Neuronal stem cell (in vitro differentiated cells): ENCODE results near the gene LOXL1.

Experiments
- DNase-seq: peaks from one replicate; pipeline ENCODE4 v3.0.0-alpha.2; 2013; ENCODE audit warnings: low spot score
- H2AFZ ChIP-seq: one replicate; pipeline ENCODE4 v1.6.1; 2013; ENCODE audit warnings: mild to moderate bottlenecking, low read length, inconsistent platforms
- H2AK5ac ChIP-seq: 2 replicates; pipeline ENCODE4 v1.6.1; 2013; ENCODE audit warnings: low read depth, mild to moderate bottlenecking, inconsistent platforms, low read length, moderate library complexity, mixed read lengths
- H2BK120ac ChIP-seq: 2 replicates; pipeline ENCODE4 v1.6.1; 2013; ENCODE audit warnings: low read depth, mild to moderate bottlenecking, inconsistent platforms, low read length, moderate library complexity, mixed read lengths
- H2BK12ac ChIP-seq: one replicate; pipeline ENCODE4 v1.6.1; 2013; ENCODE audit warnings: low read length, inconsistent platforms
- H2BK15ac ChIP-seq: 2 replicates; pipeline ENCODE4 v1.6.1; 2013; ENCODE audit warnings: mild to moderate bottlenecking, low read length, inconsistent platforms, mixed read lengths
- H2BK5ac ChIP-seq: one replicate; pipeline ENCODE4 v1.6.1; 2013; ENCODE audit warnings: inconsistent platforms, mild to moderate bottlenecking, low read length, moderate library complexity
- H3K14ac ChIP-seq: one replicate; pipeline ENCODE4 v1.6.1; 2013; ENCODE audit warnings: low read length, inconsistent platforms
- H3K18ac ChIP-seq: 2 replicates; pipeline ENCODE4 v1.6.1; 2013; ENCODE audit warnings: low read length, inconsistent platforms
- H3K23ac ChIP-seq: 2 replicates; pipeline ENCODE4 v1.6.1; 2013; ENCODE audit warnings: low read depth, mild to moderate bottlenecking, mixed read lengths, low read length, inconsistent platforms; ENCODE audit not compliant: poor library complexity
- H3K27ac ChIP-seq: replicated peaks from 3 replicates; pipeline ENCODE4 v1.5.1; 2013; ENCODE audit warnings: low read length, inconsistent platforms
- H3K27me3 ChIP-seq, 3 experiments: 2 replicates each; pipeline ENCODE4 v1.6.1; 2013; ENCODE audit warnings: low read length in 3 of 3, mild to moderate bottlenecking in 2 of 3, inconsistent platforms in 1 of 3, low read depth in 1 of 3, mixed read lengths in 1 of 3, moderate library complexity in 1 of 3; ENCODE audit not compliant: control insufficient read depth in 3 of 3, insufficient read depth in 3 of 3
- H3K36me3 ChIP-seq, 2 donors: replicated peaks in 1 of 2; 2 replicates each; pipeline ENCODE4 v1.6.1; 2013; ENCODE audit warnings: low read length in 2 of 2; ENCODE audit not compliant: control insufficient read depth in 2 of 2, insufficient read depth in 2 of 2
- H3K4ac ChIP-seq: 2 replicates; pipeline ENCODE4 v1.6.1; 2013; ENCODE audit warnings: inconsistent platforms, mild to moderate bottlenecking, low read length, moderate library complexity
- H3K4me1 ChIP-seq, 2 donors: 1 replicate in 1 of 2; 2 replicates in 1 of 2; pipeline ENCODE4 v1.6.1; 2013; ENCODE audit warnings: low read length in 2 of 2, low read depth in 1 of 2; ENCODE audit not compliant: control insufficient read depth in 2 of 2, insufficient read depth in 1 of 2
- H3K4me2 ChIP-seq: one replicate; pipeline ENCODE4 v1.6.1; 2013; ENCODE audit warnings: mild to moderate bottlenecking, low read length, inconsistent platforms; ENCODE audit not compliant: insufficient read depth, poor library complexity, severe bottlenecking
- H3K4me3 ChIP-seq, 2 donors: 2 replicates each; pipeline ENCODE4 v1.5.1; 2013; ENCODE audit warnings: low read length in 2 of 2, mild to moderate bottlenecking in 2 of 2, inconsistent platforms in 1 of 2, moderate library complexity in 1 of 2
- H3K79me1 ChIP-seq: one replicate; pipeline ENCODE4 v1.6.1; 2013; ENCODE audit warnings: low read depth, mild to moderate bottlenecking, inconsistent platforms, low read length, moderate library complexity
- H3K9ac ChIP-seq: one replicate; pipeline ENCODE4 v1.6.1; 2013; ENCODE audit warnings: mild to moderate bottlenecking, low read depth, low read length, inconsistent platforms; ENCODE audit not compliant: poor library complexity
- H3K9me3 ChIP-seq, 2 donors: replicated peaks in 1 of 2; 2 replicates each; pipeline versions ENCODE3 to v1.6.1; 2013; ENCODE audit warnings: low read length in 2 of 2, mild to moderate bottlenecking in 2 of 2, inconsistent platforms in 1 of 2, low read depth in 1 of 2, mixed read lengths in 1 of 2, moderate library complexity in 1 of 2; ENCODE audit not compliant: control insufficient read depth in 2 of 2, insufficient read depth in 1 of 2
- H4K8ac ChIP-seq: one replicate; pipeline ENCODE4 v1.6.1; 2013; ENCODE audit warnings: low read depth, mild to moderate bottlenecking, inconsistent platforms, low read length, moderate library complexity
- H4K91ac ChIP-seq: one replicate; pipeline ENCODE4 v1.6.1; 2013; ENCODE audit warnings: low read length, low read depth, mild to moderate bottlenecking, inconsistent platforms; ENCODE audit not compliant: poor library complexity
- WGBS, 2 donors: extraction: QIAGEN DNeasy Blood & Tissue Kit; methylation state at CpG; one replicate each; pipeline ENCODE4 v1.1.7; 2013; ENCODE audit warnings: missing lambda C conversion rate in 2 of 2, mixed read lengths in 1 of 2; ENCODE audit not compliant: insufficient read length in 2 of 2, insufficient replicate concordance in 1 of 2; ENCODE audit errors: extremely low coverage in 2 of 2; 5-methylcytosine and 5-hydroxymethylcytosine counted together

Gene LOXL1

GRCh38 chr15:73993211-73993994, 67.1 kb downstream of the LOXL1 start:
- Histone ChIP-seq H3K23ac (no peak overlapping the region), H3K4me3 (peak overlapping the region in 1 of 2 donors; percentile 80), H3K4me2 (peak overlapping the region; percentile 63), H3K9me3 (no peaks in the 10 kb centered on the region), H2BK15ac (no peak overlapping the region), H2BK120ac (no peak overlapping the region), H3K14ac (no peak overlapping the region), H2BK12ac (no peak overlapping the region), H3K27me3 (no peaks in the 10 kb centered on the region), H2AFZ (no peak overlapping the region), H4K91ac (no peak overlapping the region), H3K18ac (no peak overlapping the region), H3K36me3 (peaks cover 3 to 11% of the 10 kb centered on the region in 2 donors), H4K8ac (no peak overlapping the region), H3K27ac (no peak overlapping the region), H3K4me1 (peaks cover 10 to 16% of the 10 kb centered on the region in 2 donors), H2BK5ac (no peak overlapping the region), H3K9ac (no peak overlapping the region), H2AK5ac (no peak overlapping the region), H3K4ac (no peak overlapping the region), H3K79me1 (peaks cover 12% of the 10 kb centered on the region)
- no peak for DNase-seq
- no CpG with 5 or more reads among the region's 10 CpGs for WGBS, 2 donors

DNA sequence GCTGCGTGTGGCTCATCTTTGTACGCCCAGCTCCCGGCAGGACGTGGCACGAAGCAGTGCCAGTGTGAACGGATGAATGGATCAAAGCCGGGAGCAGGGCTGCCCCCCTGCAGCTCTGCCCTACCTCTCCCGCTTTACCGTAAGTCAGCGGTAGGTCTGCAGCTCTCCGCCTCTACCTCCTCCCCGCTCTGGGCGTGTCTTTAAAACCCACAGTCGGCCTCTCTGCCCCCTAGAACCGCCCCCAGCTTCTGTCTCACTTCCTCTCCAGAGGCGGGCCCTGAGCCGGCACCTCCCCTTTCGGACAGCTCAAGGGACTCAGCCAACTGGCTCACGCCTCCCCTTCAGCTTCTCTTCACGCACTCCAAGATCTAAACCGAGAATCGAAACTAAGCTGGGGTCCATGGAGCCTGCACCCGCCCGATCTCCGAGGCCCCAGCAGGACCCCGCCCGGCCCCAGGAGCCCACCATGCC, 68.2 kb downstream of the LOXL1 start, which contains the start of gene PML:
Gene PML, plus strand, starts transcription at position 304 of the 471 bp plus-strand sequence. Its CDS starts 97 bp downstream, at position 401.
- Histone ChIP-seq H3K4me1 (peaks cover 10 to 16% of the 10 kb centered on the region in 2 donors), H3K4me3 (peak within 1 kb of the TSS; percentile 80 to 83), H3K9ac (peak within 1 kb of the TSS; percentile 89), H3K4ac (no peak within 1 kb of the TSS), H4K91ac (no peak within 1 kb of the TSS), H3K9me3 (no peaks in the 10 kb centered on the region), H2AK5ac (no peak within 1 kb of the TSS), H4K8ac (no peak within 1 kb of the TSS), H3K79me1 (peaks cover 13% of the 10 kb centered on the region), H3K27me3 (no peaks in the 10 kb centered on the region), H3K14ac (peak within 1 kb of the TSS; percentile 73), H3K23ac (peak within 1 kb of the TSS; percentile 44), H2BK12ac (no peak within 1 kb of the TSS), H2AFZ (peak within 1 kb of the TSS; percentile 94), H2BK15ac (no peak within 1 kb of the TSS), H2BK5ac (peak within 1 kb of the TSS; percentile 67), H3K4me2 (peak within 1 kb of the TSS; percentile 68), H3K27ac (peak within 1 kb of the TSS; percentile 30), H2BK120ac (no peak within 1 kb of the TSS), H3K18ac (peak within 1 kb of the TSS; percentile 76), H3K36me3 (peaks cover 9 to 21% of the 10 kb centered on the region in 2 donors)
- WGBS, 2 donors, result no CpG with 5 or more reads among the region's 27 CpGs
- DNase-seq, result peak; percentile 87

DNA sequence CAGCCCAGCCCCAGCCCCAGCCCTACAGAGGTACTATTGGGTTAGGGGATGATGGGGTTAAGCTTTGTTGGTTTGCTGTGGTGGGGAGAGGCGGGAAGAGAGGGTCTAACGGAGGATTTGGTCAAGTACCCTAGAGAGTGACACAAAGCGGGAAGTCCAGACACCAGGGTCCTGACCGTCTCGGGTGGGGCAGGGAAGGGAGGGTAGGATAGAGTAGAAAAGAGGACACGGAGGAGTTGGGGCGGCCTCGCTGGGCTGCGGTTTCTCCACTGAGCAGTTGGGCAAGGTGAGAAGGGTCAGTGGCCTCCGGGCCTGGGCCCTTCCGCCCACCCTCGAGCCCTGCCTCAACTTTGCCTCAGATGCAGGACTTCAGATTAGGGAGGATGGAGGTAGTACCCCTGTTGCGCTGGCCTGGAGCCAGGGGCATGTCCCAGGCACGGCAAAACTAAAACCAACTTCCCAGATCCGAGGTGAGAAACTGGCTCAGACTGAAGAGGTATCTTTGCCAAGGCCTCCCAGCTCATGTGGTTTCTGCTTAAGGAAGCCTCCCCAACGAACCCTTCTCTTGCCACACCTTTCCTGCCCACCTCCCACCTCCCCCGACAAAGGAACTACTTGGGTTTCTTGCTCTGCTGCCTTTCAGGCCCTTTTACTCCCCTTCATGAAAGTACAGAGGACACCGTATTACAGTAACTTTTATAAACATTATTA, 68.8 kb downstream of the LOXL1 start:
- Histone ChIP-seq H2AFZ (peak overlapping the region; percentile 94), H3K14ac (peak overlapping the region; percentile 73), H3K36me3 (peaks cover 9 to 25% of the 10 kb centered on the region in 2 donors), H3K23ac (peak overlapping the region; percentile 44), H3K9ac (peak overlapping the region; percentile 82), H2BK15ac (no peak overlapping the region), H4K91ac (no peak overlapping the region), H3K27ac (peak overlapping the region; percentile 30), H2BK5ac (peak overlapping the region; percentile 67), H3K9me3 (no peaks in the 10 kb centered on the region), H3K79me1 (peaks cover 13% of the 10 kb centered on the region), H2AK5ac (no peak overlapping the region), H4K8ac (no peak overlapping the region), H2BK120ac (no peak overlapping the region), H3K4me2 (peak overlapping the region; percentile 68), H3K4ac (no peak overlapping the region), H3K18ac (peak overlapping the region; percentile 72), H2BK12ac (no peak overlapping the region), H3K4me3 (peak overlapping the region; percentile 80 to 83), H3K4me1 (peaks cover 10 to 16% of the 10 kb centered on the region in 2 donors), H3K27me3 (no peaks in the 10 kb centered on the region)
- DNase-seq, result no peak
- WGBS, 2 donors, result no CpG with 5 or more reads among the region's 18 CpGs

DNA sequence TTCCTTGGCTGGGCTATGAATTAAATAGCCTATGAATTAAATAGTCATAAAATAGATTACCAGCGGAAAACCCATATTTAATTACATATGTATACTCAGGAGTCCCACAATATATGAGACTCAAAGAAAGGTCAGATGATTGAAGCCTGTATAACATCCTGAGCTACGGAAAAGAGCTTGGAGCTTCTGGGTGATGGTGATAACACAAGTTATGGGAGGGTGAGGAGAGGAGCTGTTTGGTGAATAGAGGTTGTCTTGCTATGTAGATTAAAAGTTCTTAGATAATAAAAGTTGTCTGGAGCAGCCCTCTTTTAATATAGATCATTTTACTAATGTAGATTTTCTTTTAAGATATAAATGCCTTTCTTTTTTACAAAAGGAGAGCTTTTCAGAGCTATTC, 70.0 kb downstream of the LOXL1 start:
- Histone ChIP-seq H4K91ac (no peak overlapping the region), H3K23ac (no peak overlapping the region), H2BK5ac (no peak overlapping the region), H3K36me3 (peaks cover 9 to 35% of the 10 kb centered on the region in 2 donors), H3K4ac (no peak overlapping the region), H2BK15ac (no peak overlapping the region), H2AFZ (no peak overlapping the region), H3K79me1 (peaks cover 15% of the 10 kb centered on the region), H3K27me3 (no peaks in the 10 kb centered on the region), H3K27ac (no peak overlapping the region), H2BK12ac (no peak overlapping the region), H3K9me3 (no peaks in the 10 kb centered on the region), H3K14ac (no peak overlapping the region), H3K4me3 (no peak overlapping the region), H3K4me1 (peaks cover 10 to 14% of the 10 kb centered on the region in 2 donors), H4K8ac (no peak overlapping the region), H3K9ac (no peak overlapping the region), H3K18ac (no peak overlapping the region), H2BK120ac (no peak overlapping the region), H2AK5ac (no peak overlapping the region), H3K4me2 (no peak overlapping the region)
- DNase-seq, result no peak
- no CpG with 5 or more reads among the region's 2 CpGs for WGBS, 2 donors
